Panc1 (cell line): ENCODE data around the gene FGF22. TPM values are rescaled to one million over a fixed set of nuclear protein-coding genes. Genes with fewer than 3 reads are reported as not detected.
A peak's percentile ranks its signal among the peaks of the same experiment; 100 is the strongest.

ENCODE experiments used
- ATAC-seq: fragments of 200-7000 bp; cut with Tn5 transposase; 2 replicates; pipeline ENCODE4 v1.9.1; 2020; ENCODE audit warnings: mild to moderate bottlenecking, moderate library complexity
- BruUV-seq: library from RNA; stranded (reverse); fragments of 400-500 nt; replicated peaks from 2 replicates; lab custom pipeline; 2021; lab: Mats Ljungman, UMichigan
- CTCF ChIA-PET: fragments of 300-600 bp; sonication (Branson Sonifier 250); formaldehyde crosslinking; loops from one replicate; lab custom pipeline; 2022; ENCODE audit warnings: antibody characterized with exemption; lab: Charles Lee
- POLR2A ChIA-PET: fragments of 300-600 bp; sonication (Branson Sonifier 250); formaldehyde crosslinking; loops from one replicate; lab custom pipeline; 2022; ENCODE audit warnings: antibody characterized with exemption; lab: Charles Lee
- DNase-seq: peaks from one replicate; pipeline ENCODE4 v3.0.0-alpha.2; 2010; ENCODE audit warnings: low read depth, low spot score
- H3K27ac ChIP-seq: 2 replicates; pipeline ENCODE4 v1.5.1; 2011; ENCODE audit warnings: mild to moderate bottlenecking, low read length, inconsistent platforms
- H3K27me3 ChIP-seq: fragments of 200-500 bp; sonication (Bioruptor generic); 2 replicates; pipeline ENCODE4 v1.6.0; 2014; ENCODE audit warnings: low read length, inconsistent platforms; ENCODE audit not compliant: control insufficient read depth, insufficient read depth
- H3K36me3 ChIP-seq: fragments of 200-500 bp; sonication (Bioruptor generic); 2 replicates; pipeline ENCODE4 v1.5.1; 2014; ENCODE audit warnings: inconsistent platforms, mild to moderate bottlenecking, low read length, moderate library complexity; ENCODE audit not compliant: control insufficient read depth, insufficient read depth
- H3K4me1 ChIP-seq: 2 replicates; pipeline ENCODE4 v1.5.1; 2011; ENCODE audit warnings: inconsistent platforms, mild to moderate bottlenecking, low read length, moderate library complexity; ENCODE audit not compliant: control insufficient read depth, insufficient read depth
- H3K4me3 ChIP-seq, 2 experiments: 2 replicates each; pipeline ENCODE4 v1.5.1; 2011 to 2012; ENCODE audit warnings: low read depth in 2 of 2, low read length in 2 of 2, mild to moderate bottlenecking in 2 of 2, inconsistent platforms in 1 of 2, moderate library complexity in 1 of 2
- H3K9me3 ChIP-seq: fragments of 200-500 bp; sonication (Bioruptor generic); 2 replicates; pipeline ENCODE4 v1.5.1; 2014; ENCODE audit warnings: low read depth, mild to moderate bottlenecking, inconsistent platforms, low read length, moderate library complexity; ENCODE audit not compliant: control insufficient read depth, insufficient read depth
- POLR2AphosphoS5 ChIP-seq: IDR thresholded peaks from 2 replicates; pipeline ENCODE4 v1.6.1; 2012; ENCODE audit warnings: mild to moderate bottlenecking, low read depth, low read length, moderate library complexity
- SIN3A ChIP-seq: IDR thresholded peaks from 2 replicates; pipeline ENCODE4 v1.6.1; 2012; ENCODE audit warnings: low read depth, mild to moderate bottlenecking, low read length, moderate library complexity, borderline replicate concordance; ENCODE audit not compliant: insufficient read depth
- TCF7L2 ChIP-seq: IDR thresholded peaks from 2 replicates; pipeline ENCODE4 v1.6.1; 2011; ENCODE audit warnings: mild to moderate bottlenecking, low read depth, low read length, inconsistent platforms
- in situ Hi-C: cut with HindIII; loops from 2 replicates; pipeline ENCODE4 v1.10.0; 2016; ENCODE audit warnings: low sequenced_read_pairs, low pct_unique_long_range_greater_than_20kb
- intact Hi-C: fragments of 100-400 bp; cut with micrococcal nuclease; formaldehyde crosslinking; loops from one replicate; pipeline ENCODE4 v1.10.0; 2022; ENCODE audit not compliant: unreplicated experiment
- total RNA-seq: library from RNA; stranded (reverse); gene quantifications from one replicate; pipeline ENCODE4 v1.2.1, GENCODE V29; 2021; ENCODE audit not compliant: unreplicated experiment
- TF ChIP-seq, protein P1 (sequence below): fragments of 450-650 bp; IDR thresholded peaks from 2 replicates; pipeline ENCODE4 v1.5.1; 2017; ENCODE audit warnings: mild to moderate bottlenecking
- TF ChIP-seq, protein P2 (sequence below), 2 experiments: IDR thresholded peaks; 2 replicates each; pipeline ENCODE4 v1.6.1; 2011 to 2012; ENCODE audit warnings: low read depth in 2 of 2, control low read depth in 1 of 2, low read length in 1 of 2, mild to moderate bottlenecking in 1 of 2, moderate library complexity in 1 of 2; ENCODE audit not compliant: insufficient read depth in 1 of 2

FGF22 gene
- total RNA-seq, 1 experiment from 2014 or later, result 0.72 TPM

DNA sequence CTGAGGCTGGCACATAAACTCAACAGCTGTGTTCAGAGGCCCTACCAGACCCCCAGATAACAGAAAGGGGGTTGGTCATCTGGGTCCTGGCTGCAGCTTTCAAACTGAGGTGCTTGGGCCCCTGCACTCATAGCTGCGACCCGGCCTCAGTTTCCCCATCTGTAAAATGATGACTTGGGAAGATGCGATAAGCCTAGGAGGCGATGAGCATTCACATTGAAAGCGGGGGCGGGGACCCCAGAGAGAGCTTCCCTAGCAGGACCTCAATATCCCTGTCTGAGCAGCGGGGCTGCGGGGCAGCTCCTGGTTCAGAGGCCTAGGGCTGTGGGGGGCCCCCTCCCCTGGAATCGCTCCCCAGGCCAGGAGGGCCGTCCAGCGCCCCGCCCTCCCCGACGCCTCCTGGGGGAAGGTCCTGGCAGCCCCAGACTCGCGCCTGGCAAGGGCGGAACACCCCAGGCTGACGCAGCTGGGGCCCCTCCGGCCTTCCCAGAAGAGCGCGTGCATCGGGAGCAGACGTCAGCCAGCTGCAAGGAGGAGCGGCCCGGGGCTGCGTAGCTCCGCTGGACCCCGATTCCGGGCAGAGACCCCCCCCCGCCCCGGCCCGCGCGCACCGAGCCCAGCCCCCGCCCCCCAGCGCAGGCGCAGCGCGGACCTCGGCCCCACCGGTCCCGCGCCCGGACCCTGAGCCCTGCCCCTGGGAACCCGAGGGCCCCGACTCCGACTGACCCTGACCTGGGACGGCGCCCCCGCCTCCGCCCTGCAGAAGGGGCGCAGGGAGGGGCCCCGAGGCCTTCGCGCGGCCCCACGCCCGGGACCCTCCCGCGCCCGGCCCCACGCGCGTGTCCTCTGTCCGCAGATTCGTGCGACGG, 40.0 kb downstream of the FGF22 start:
- DNase-seq, result no peak
- CTCF ChIA-PET, result interaction anchor here (0.6 kb wide), 2 partner anchors 70 to 290 kb away, joined by 3 to 4 read pairs; no protein-coding TSS in a partner anchor
- POLR2A ChIA-PET, result no interaction called here
- BruUV-seq, result no TSS peak
- Histone ChIP-seq H3K9me3 (no peaks in the 10 kb centered on the region), H3K27ac (peak overlapping the region; percentile 54; the same call in 1 of the 2 replicates), H3K4me1 (peaks cover 22% of the 10 kb centered on the region), H3K4me3 (peak overlapping the region; percentile 47 to 65), H3K27me3 (no peaks in the 10 kb centered on the region), H3K36me3 (no peaks in the 10 kb centered on the region)
- ATAC-seq, result peak; percentile 32
- TF ChIP-seq, protein P1, sequence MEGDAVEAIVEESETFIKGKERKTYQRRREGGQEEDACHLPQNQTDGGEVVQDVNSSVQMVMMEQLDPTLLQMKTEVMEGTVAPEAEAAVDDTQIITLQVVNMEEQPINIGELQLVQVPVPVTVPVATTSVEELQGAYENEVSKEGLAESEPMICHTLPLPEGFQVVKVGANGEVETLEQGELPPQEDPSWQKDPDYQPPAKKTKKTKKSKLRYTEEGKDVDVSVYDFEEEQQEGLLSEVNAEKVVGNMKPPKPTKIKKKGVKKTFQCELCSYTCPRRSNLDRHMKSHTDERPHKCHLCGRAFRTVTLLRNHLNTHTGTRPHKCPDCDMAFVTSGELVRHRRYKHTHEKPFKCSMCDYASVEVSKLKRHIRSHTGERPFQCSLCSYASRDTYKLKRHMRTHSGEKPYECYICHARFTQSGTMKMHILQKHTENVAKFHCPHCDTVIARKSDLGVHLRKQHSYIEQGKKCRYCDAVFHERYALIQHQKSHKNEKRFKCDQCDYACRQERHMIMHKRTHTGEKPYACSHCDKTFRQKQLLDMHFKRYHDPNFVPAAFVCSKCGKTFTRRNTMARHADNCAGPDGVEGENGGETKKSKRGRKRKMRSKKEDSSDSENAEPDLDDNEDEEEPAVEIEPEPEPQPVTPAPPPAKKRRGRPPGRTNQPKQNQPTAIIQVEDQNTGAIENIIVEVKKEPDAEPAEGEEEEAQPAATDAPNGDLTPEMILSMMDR, result no peak
- TF ChIP-seq POLR2AphosphoS5 (no peak), SIN3A (peak; percentile 44; the same call in 1 of the 2 replicates), TCF7L2 (no peak)
- TF ChIP-seq, protein P2, sequence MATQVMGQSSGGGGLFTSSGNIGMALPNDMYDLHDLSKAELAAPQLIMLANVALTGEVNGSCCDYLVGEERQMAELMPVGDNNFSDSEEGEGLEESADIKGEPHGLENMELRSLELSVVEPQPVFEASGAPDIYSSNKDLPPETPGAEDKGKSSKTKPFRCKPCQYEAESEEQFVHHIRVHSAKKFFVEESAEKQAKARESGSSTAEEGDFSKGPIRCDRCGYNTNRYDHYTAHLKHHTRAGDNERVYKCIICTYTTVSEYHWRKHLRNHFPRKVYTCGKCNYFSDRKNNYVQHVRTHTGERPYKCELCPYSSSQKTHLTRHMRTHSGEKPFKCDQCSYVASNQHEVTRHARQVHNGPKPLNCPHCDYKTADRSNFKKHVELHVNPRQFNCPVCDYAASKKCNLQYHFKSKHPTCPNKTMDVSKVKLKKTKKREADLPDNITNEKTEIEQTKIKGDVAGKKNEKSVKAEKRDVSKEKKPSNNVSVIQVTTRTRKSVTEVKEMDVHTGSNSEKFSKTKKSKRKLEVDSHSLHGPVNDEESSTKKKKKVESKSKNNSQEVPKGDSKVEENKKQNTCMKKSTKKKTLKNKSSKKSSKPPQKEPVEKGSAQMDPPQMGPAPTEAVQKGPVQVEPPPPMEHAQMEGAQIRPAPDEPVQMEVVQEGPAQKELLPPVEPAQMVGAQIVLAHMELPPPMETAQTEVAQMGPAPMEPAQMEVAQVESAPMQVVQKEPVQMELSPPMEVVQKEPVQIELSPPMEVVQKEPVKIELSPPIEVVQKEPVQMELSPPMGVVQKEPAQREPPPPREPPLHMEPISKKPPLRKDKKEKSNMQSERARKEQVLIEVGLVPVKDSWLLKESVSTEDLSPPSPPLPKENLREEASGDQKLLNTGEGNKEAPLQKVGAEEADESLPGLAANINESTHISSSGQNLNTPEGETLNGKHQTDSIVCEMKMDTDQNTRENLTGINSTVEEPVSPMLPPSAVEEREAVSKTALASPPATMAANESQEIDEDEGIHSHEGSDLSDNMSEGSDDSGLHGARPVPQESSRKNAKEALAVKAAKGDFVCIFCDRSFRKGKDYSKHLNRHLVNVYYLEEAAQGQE (IDR thresholded peaks at IDR 0.05; ENCODE audit: insufficient read depth in 1 of 2, low read depth in 2 of 2, low read length in 1 of 2), result no peak
- in situ Hi-C loops, result no loop called here
- intact Hi-C loops, result no loop called here

DNA sequence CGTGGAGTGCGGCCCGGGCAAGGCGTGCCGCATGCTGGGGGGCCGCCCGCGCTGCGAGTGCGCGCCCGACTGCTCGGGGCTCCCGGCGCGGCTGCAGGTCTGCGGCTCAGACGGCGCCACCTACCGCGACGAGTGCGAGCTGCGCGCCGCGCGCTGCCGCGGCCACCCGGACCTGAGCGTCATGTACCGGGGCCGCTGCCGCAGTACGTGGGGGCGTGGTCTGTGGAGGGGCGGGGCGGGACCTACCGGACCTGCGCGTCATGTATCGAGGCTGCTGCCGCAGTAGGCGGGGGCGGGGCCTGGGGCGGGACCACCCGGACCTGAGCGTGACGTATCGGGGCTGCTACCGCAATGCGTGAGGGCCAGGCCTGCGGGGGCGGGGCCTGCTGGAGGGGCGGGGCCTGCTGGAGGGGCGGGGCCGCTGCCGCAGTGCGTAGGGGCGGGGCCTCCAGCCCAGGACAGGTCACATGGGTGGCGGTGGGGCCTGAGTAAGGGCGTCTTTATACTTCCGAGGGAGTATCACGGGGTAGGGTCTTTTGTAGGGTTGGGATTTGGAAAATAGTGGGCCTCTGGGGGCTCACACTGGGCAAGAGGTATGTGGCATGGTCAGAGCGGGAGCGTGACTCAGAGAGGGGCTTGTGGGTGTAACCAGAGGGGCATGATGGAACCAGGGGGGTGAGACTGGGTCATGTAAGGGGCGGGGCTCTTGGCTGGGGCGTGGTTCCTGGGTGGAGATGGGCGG, 40.8 kb downstream of the FGF22 start:
- peak; percentile 81 for ATAC-seq
- in situ Hi-C loops, result no loop called here
- intact Hi-C loops, result no loop called here
- peak; percentile 76 for DNase-seq
- no TSS peak for BruUV-seq
- POLR2A ChIA-PET, result no interaction called here
- Histone ChIP-seq H3K9me3 (no peaks in the 10 kb centered on the region), H3K27ac (peak overlapping the region; percentile 85), H3K4me1 (peaks cover 16% of the 10 kb centered on the region), H3K36me3 (no peaks in the 10 kb centered on the region), H3K27me3 (no peaks in the 10 kb centered on the region), H3K4me3 (peak overlapping the region; percentile 65 to 71)
- CTCF ChIA-PET, result interaction anchor here (0.5 to 0.6 kb wide), 2 partner anchors 15 to 69 kb away, joined by 3 read pairs; no protein-coding TSS in a partner anchor
- TF ChIP-seq TCF7L2 (no peak), POLR2AphosphoS5 (peak; percentile 59; the same call in 1 of the 2 replicates), SIN3A (no peak)
- TF ChIP-seq, protein P1, result no peak; the same call in 1 of the 2 replicates
- TF ChIP-seq, protein P2 (IDR thresholded peaks at IDR 0.05; ENCODE audit: insufficient read depth in 1 of 2, low read depth in 2 of 2, low read length in 1 of 2), result no peak
